ENCODE measurements around the gene WNT7A.

Gene WNT7A

GRCh38 chr3:13880811-13881156, 913 bp upstream of the WNT7A start:
- TF ChIP-seq FOXP2 (optimal IDR thresholded peaks at IDR 0.05; ENCODE audit: borderline replicate concordance, extremely low read depth, extremely low read length, insufficient read depth) (no peak), REST (IDR thresholded peaks at IDR 0.05; ENCODE audit: insufficient read depth in 1 of 2, low read depth in 2 of 2, low read length in 2 of 2) (no peak), POLR2AphosphoS5 (IDR thresholded peaks at IDR 0.05; ENCODE audit: low read depth, low read length) (no peak), TAF1 (IDR thresholded peaks at IDR 0.05; ENCODE audit: borderline replicate concordance, insufficient read depth, low read length) (no peak)

- TF ChIP-seq SIN3A (IDR thresholded peaks at IDR 0.05; ENCODE audit: borderline replicate concordance, insufficient read depth, low read length) (no peak), TAF1 (IDR thresholded peaks at IDR 0.05; ENCODE audit: borderline replicate concordance, insufficient read depth, low read length) (no peak), REST (IDR thresholded peaks at IDR 0.05; ENCODE audit: insufficient read depth in 1 of 2, low read depth in 2 of 2, low read length in 2 of 2) (no peak), FOXP2 (optimal IDR thresholded peaks at IDR 0.05; ENCODE audit: borderline replicate concordance, extremely low read depth, extremely low read length, insufficient read depth) (no peak), POLR2AphosphoS5 (IDR thresholded peaks at IDR 0.05; ENCODE audit: low read depth, low read length) (no peak)
These were observed 547 bp downstream of the WNT7A start for GRCh38 chr3:13879102-13879945.

- TF ChIP-seq REST (IDR thresholded peaks at IDR 0.05; ENCODE audit: insufficient read depth in 1 of 2, low read depth in 2 of 2, low read length in 2 of 2) (no peak), FOXP2 (optimal IDR thresholded peaks at IDR 0.05; ENCODE audit: borderline replicate concordance, extremely low read depth, extremely low read length, insufficient read depth) (no peak), POLR2AphosphoS5 (IDR thresholded peaks at IDR 0.05; ENCODE audit: low read depth, low read length) (no peak), TAF1 (IDR thresholded peaks at IDR 0.05; ENCODE audit: borderline replicate concordance, insufficient read depth, low read length) (no peak), SIN3A (IDR thresholded peaks at IDR 0.05; ENCODE audit: borderline replicate concordance, insufficient read depth, low read length) (no peak)
These were observed 1.4 kb downstream of the WNT7A start for GRCh38 chr3:13878281-13879101.

GRCh38 chr3:13877911-13878280, 2.0 kb downstream of the WNT7A start:
- TF ChIP-seq POLR2AphosphoS5 (IDR thresholded peaks at IDR 0.05; ENCODE audit: low read depth, low read length) (no peak), TAF1 (IDR thresholded peaks at IDR 0.05; ENCODE audit: borderline replicate concordance, insufficient read depth, low read length) (no peak), REST (IDR thresholded peaks at IDR 0.05; ENCODE audit: insufficient read depth in 1 of 2, low read depth in 2 of 2, low read length in 2 of 2) (no peak), SIN3A (IDR thresholded peaks at IDR 0.05; ENCODE audit: borderline replicate concordance, insufficient read depth, low read length) (no peak), FOXP2 (optimal IDR thresholded peaks at IDR 0.05; ENCODE audit: borderline replicate concordance, extremely low read depth, extremely low read length, insufficient read depth) (no peak)

Measured in PFSK-1 (cell line).